ENCODE results near the gene LRMDA. TPM values are rescaled to one million over a fixed set of nuclear protein-coding genes. Genes with fewer than 3 reads are reported as not detected.
A peak's percentile ranks its signal among the peaks of the same experiment; 100 is the strongest.
"Not testable (repeated sequence)": the region's sequence is repeated elsewhere in the genome, so short reads cannot be mapped to it uniquely, and the experiment has no call there.

Gene LRMDA
- total RNA-seq, 1 experiment from 2014 or later = 1.2 TPM

DNA sequence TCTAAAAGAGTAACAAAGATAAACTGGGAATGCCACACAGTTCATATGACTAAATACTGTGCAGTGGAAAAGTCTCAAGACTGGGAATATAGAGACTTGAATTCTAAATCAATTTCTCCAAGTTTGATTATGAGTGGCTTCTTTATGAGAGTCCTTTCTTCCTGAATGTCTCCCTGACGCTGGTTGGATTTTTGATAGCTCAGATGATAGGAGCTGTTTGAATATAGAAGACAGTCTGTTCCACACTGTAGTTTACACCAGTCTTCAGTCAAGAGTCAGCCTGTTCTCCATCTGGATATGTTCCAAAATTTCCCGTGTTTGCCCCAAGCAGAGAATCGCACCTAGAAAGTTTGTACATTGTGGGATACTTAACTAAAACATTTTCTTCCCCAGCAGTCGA, 173.7 kb downstream of the LRMDA start:
- H3K36me3 ChIP-seq (ENCODE audit: low read depth, low read length) = no peaks in the 10 kb centered on the region
- TF ChIP-seq EZH2 (IDR thresholded peaks at IDR 0.05; ENCODE audit: low read length, unreplicated experiment) (no peak), EZH2phosphoT487 (IDR thresholded peaks at IDR 0.05; ENCODE audit: borderline replicate concordance, low read length) (no peak)
- TF ChIP-seq, protein P1, sequence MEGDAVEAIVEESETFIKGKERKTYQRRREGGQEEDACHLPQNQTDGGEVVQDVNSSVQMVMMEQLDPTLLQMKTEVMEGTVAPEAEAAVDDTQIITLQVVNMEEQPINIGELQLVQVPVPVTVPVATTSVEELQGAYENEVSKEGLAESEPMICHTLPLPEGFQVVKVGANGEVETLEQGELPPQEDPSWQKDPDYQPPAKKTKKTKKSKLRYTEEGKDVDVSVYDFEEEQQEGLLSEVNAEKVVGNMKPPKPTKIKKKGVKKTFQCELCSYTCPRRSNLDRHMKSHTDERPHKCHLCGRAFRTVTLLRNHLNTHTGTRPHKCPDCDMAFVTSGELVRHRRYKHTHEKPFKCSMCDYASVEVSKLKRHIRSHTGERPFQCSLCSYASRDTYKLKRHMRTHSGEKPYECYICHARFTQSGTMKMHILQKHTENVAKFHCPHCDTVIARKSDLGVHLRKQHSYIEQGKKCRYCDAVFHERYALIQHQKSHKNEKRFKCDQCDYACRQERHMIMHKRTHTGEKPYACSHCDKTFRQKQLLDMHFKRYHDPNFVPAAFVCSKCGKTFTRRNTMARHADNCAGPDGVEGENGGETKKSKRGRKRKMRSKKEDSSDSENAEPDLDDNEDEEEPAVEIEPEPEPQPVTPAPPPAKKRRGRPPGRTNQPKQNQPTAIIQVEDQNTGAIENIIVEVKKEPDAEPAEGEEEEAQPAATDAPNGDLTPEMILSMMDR (conservative IDR thresholded peaks at IDR 0.05; ENCODE audit: low read depth, low read length) = no peak
- H3K27me3 ChIP-seq (ENCODE audit: low read length) = peaks cover 50% of the 10 kb centered on the region
- H3K9me3 ChIP-seq (ENCODE audit: low read length) = no peaks in the 10 kb centered on the region
- ChIA-PET CTCF (no interaction called here), POLR2A (ENCODE audit: unreplicated experiment) (interaction anchor here (0.7 kb wide), 1 partner anchor 174 kb away, joined by 3 read pairs; no protein-coding TSS in a partner anchor)
- no peaks in the 10 kb centered on the region for H3F3A ChIP-seq (ENCODE audit: low read length, unreplicated experiment)
- BruUV-seq (replicated peaks) = no TSS peak
- no peak overlapping the region for H3K27ac ChIP-seq (ENCODE audit: low read length)
- no peaks in the 10 kb centered on the region for H3K9me2 ChIP-seq (replicated peaks; ENCODE audit: low read length)
- no peak overlapping the region for H3K4me2 ChIP-seq (ENCODE audit: low read length)
- H3K9ac ChIP-seq (ENCODE audit: low read length) = no peak overlapping the region
- no peak overlapping the region for H3K4me3 ChIP-seq (ENCODE audit: low read length)
- no peak overlapping the region for H2AFZ ChIP-seq (ENCODE audit: low read length)
- no peak for ATAC-seq
- H4K20me1 ChIP-seq (ENCODE audit: low read length) = no peaks in the 10 kb centered on the region
- peaks cover 10% of the 10 kb centered on the region for H3K4me1 ChIP-seq (ENCODE audit: insufficient read depth, low read length)
- intact Hi-C loops (cut with micrococcal nuclease) = no loop called here
- H3K79me2 ChIP-seq (ENCODE audit: low read length) = no peaks in the 10 kb centered on the region
- no peak for DNase-seq

- H3K4me3 ChIP-seq (ENCODE audit: low read length); intact Hi-C loops (cut with micrococcal nuclease); H2AFZ ChIP-seq (ENCODE audit: low read length); H3K4me2 ChIP-seq (ENCODE audit: low read length); ATAC-seq; BruUV-seq (replicated peaks); POLR2A ChIA-PET (ENCODE audit: unreplicated experiment); H3K79me2 ChIP-seq (ENCODE audit: low read length); H3K36me3 ChIP-seq (ENCODE audit: low read depth, low read length); CTCF ChIA-PET; H3K9ac ChIP-seq (ENCODE audit: low read length); H3K9me2 ChIP-seq (replicated peaks; ENCODE audit: low read length); H3K9me3 ChIP-seq (ENCODE audit: low read length); H3K27ac ChIP-seq (ENCODE audit: low read length); DNase-seq; H3F3A ChIP-seq (ENCODE audit: low read length, unreplicated experiment); H4K20me1 ChIP-seq (ENCODE audit: low read length): not testable (repeated sequence)
- Histone ChIP-seq H3K4me1 (ENCODE audit: insufficient read depth, low read length) (peaks cover 10% of the 10 kb centered on the region), H3K27me3 (ENCODE audit: low read length) (peaks cover 48% of the 10 kb centered on the region)
These were observed 174.4 kb downstream of the LRMDA start for GRCh38 chr10:75605795-75606194.

GRCh38 chr10:75606203-75606779, 174.9 kb downstream of the LRMDA start:
- Histone ChIP-seq H3K4me2 (ENCODE audit: low read length) (peak overlapping the region; percentile 5), H3F3A (ENCODE audit: low read length, unreplicated experiment) (no peaks in the 10 kb centered on the region), H3K4me1 (ENCODE audit: insufficient read depth, low read length) (peaks cover 10% of the 10 kb centered on the region), H3K9me3 (ENCODE audit: low read length) (no peaks in the 10 kb centered on the region), H4K20me1 (ENCODE audit: low read length) (no peaks in the 10 kb centered on the region), H3K27ac (ENCODE audit: low read length) (no peak overlapping the region), H3K36me3 (ENCODE audit: low read depth, low read length) (no peaks in the 10 kb centered on the region), H3K27me3 (ENCODE audit: low read length) (peaks cover 48% of the 10 kb centered on the region), H3K9me2 (replicated peaks; ENCODE audit: low read length) (no peaks in the 10 kb centered on the region), H3K9ac (ENCODE audit: low read length) (no peak overlapping the region), H3K4me3 (ENCODE audit: low read length) (no peak overlapping the region), H2AFZ (ENCODE audit: low read length) (no peak overlapping the region), H3K79me2 (ENCODE audit: low read length) (no peaks in the 10 kb centered on the region)
- DNase-seq (peak; percentile 89), ATAC-seq (peak; percentile 82)
- intact Hi-C loops (cut with micrococcal nuclease) = no loop called here
- no TSS peak for BruUV-seq (replicated peaks)
- TF ChIP-seq, protein P1 (conservative IDR thresholded peaks at IDR 0.05; ENCODE audit: low read depth, low read length) = no peak
- POLR2A ChIA-PET (ENCODE audit: unreplicated experiment) = no interaction called here
- CTCF ChIA-PET = interaction anchor here (0.6 kb wide), 1 partner anchor 303 kb away, joined by 3 read pairs; no protein-coding TSS in a partner anchor
